Spleen (tissue), 7 donors: ENCODE measurements around the gene SGPL1.

Experiments
- POLR2A ChIP-seq, 3 donors: fragments of 450-650 bp; IDR thresholded peaks; one replicate each; pipeline ENCODE4 v1.5.1; 2017; ENCODE audit warnings: antibody characterized with exemption in 3 of 3, mild to moderate bottlenecking in 1 of 3
- POLR2AphosphoS5 ChIP-seq, 3 donors: sonication (generic); formaldehyde crosslinking; IDR thresholded peaks; one replicate each; pipeline ENCODE4 v1.5.1; 2017; ENCODE audit warnings: antibody characterized with exemption in 3 of 3
- TF ChIP-seq, protein P1 (sequence below), 11 experiments: fragments of 200-600 bp in 7 of 11; fragments of 450-650 bp in 4 of 11; sonication (generic) in 4 of 11; IDR thresholded peaks in 8 of 11; conservative IDR thresholded peaks in 3 of 11; 1 replicate in 7 of 11; 2 replicates in 4 of 11; pipeline versions ENCODE4 v1.4.0 to v1.8.0; 2016 to 2021; ENCODE audit warnings: antibody characterized with exemption in 11 of 11, inconsistent platforms in 4 of 11, mild to moderate bottlenecking in 1 of 11
- donor health status: DM: no; HTN: no; CAD: no; lungs with moderate emphysema.
- donor health status: DM: no; HTN: no; CAD: no.
- donor health status: DM: no; HTN: no; CAD: no.

DNA sequence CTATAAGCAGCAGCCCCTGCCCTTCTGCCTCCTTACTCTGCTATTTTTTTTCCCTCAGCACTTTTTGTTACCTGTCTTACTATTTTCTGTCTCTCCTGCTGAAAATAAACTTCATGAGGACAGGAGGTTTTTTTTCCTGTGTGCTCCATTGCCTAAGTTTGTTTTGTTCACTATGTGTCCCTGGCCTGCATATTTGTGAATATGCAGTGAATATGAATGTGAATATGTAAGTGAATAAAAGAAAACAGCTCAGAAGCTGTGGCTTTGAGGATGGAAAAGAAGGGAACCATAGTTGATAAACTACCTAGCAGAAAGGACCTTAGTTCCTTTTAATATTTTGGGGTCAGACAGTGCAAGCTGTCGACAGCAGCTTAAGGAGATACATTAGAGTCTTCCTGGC lies 37.7 kb downstream of the SGPL1 start:
- TF ChIP-seq, protein P1, sequence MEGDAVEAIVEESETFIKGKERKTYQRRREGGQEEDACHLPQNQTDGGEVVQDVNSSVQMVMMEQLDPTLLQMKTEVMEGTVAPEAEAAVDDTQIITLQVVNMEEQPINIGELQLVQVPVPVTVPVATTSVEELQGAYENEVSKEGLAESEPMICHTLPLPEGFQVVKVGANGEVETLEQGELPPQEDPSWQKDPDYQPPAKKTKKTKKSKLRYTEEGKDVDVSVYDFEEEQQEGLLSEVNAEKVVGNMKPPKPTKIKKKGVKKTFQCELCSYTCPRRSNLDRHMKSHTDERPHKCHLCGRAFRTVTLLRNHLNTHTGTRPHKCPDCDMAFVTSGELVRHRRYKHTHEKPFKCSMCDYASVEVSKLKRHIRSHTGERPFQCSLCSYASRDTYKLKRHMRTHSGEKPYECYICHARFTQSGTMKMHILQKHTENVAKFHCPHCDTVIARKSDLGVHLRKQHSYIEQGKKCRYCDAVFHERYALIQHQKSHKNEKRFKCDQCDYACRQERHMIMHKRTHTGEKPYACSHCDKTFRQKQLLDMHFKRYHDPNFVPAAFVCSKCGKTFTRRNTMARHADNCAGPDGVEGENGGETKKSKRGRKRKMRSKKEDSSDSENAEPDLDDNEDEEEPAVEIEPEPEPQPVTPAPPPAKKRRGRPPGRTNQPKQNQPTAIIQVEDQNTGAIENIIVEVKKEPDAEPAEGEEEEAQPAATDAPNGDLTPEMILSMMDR (IDR thresholded peaks at IDR 0.05 in 8 of 11, conservative IDR thresholded peaks at IDR 0.05 in 3 of 11), result no peak
- TF ChIP-seq POLR2A (IDR thresholded peaks at IDR 0.05) (no peak), POLR2AphosphoS5 (IDR thresholded peaks at IDR 0.05) (no peak)
